HG02870 (cell line): ENCODE results near the gene EML6.

ENCODE experiments used
- ATAC-seq: cut with Tn5 transposase; IDR thresholded peaks from one replicate; pipeline ENCODE4 v1.9.1; 2021; ENCODE audit warnings: mild to moderate bottlenecking, moderate library complexity; ENCODE audit not compliant: unreplicated experiment

The EML6 gene

GRCh38 chr2:54936766-54937165 is 213.3 kb downstream of the EML6 start:
- ATAC-seq: no peak

GRCh38 chr2:54939446-54940118 is 216.1 kb downstream of the EML6 start:
- ATAC-seq: no peak

- ATAC-seq: no peak
These were observed 217.3 kb downstream of the EML6 start for GRCh38 chr2:54940723-54941122.

GRCh38 chr2:54941248-54941984 is 218.0 kb downstream of the EML6 start:
- ATAC-seq: no peak

- ATAC-seq: no peak
These were observed 218.9 kb downstream of the EML6 start for GRCh38 chr2:54942373-54942772.

GRCh38 chr2:54944724-54945326 is 221.4 kb downstream of the EML6 start:
- no peak for ATAC-seq

GRCh38 chr2:54945391-54946219 is 222.1 kb downstream of the EML6 start:
- peak; percentile 93 for ATAC-seq

- no peak for ATAC-seq
These were observed 222.9 kb downstream of the EML6 start for GRCh38 chr2:54946220-54946805.

- ATAC-seq: no peak
These were observed 223.7 kb downstream of the EML6 start for GRCh38 chr2:54947136-54947535.

- ATAC-seq: no peak
These were observed 224.2 kb downstream of the EML6 start for GRCh38 chr2:54947646-54948045.

- no peak for ATAC-seq
These were observed 224.7 kb downstream of the EML6 start for GRCh38 chr2:54948120-54948519.

GRCh38 chr2:54949431-54949830 is 226.0 kb downstream of the EML6 start:
- no peak for ATAC-seq

- ATAC-seq: no peak
These were observed 227.3 kb downstream of the EML6 start for GRCh38 chr2:54950811-54951210.

- no peak for ATAC-seq
These were observed 229.0 kb downstream of the EML6 start for GRCh38 chr2:54952425-54952824.

- ATAC-seq: no peak
These were observed 229.6 kb downstream of the EML6 start for GRCh38 chr2:54952978-54953456.

- no peak for ATAC-seq
These were observed 230.7 kb downstream of the EML6 start for GRCh38 chr2:54954158-54954557.

GRCh38 chr2:54954705-54955357 is 231.4 kb downstream of the EML6 start:
- no peak for ATAC-seq

GRCh38 chr2:54955358-54956110 is 232.1 kb downstream of the EML6 start:
- no peak for ATAC-seq

GRCh38 chr2:54956111-54956627 is 232.7 kb downstream of the EML6 start:
- ATAC-seq: no peak
